Suprapubic skin (tissue), 3 donors: Measurements from ENCODE around the gene TBC1D9.

Source experiments
- POLR2AphosphoS5 ChIP-seq, 3 donors: sonication (generic); formaldehyde crosslinking; IDR thresholded peaks; one replicate each; pipeline ENCODE4 v1.6.1; 2017; ENCODE audit warnings: antibody characterized with exemption in 3 of 3
- TF ChIP-seq, protein P1 (sequence below), 2 donors: fragments of 200-600 bp in 1 of 2; fragments of 450-650 bp in 1 of 2; sonication (generic) in 1 of 2; IDR thresholded peaks; one replicate each; pipeline ENCODE4 v1.5.1; 2016 to 2019; ENCODE audit warnings: antibody characterized with exemption in 2 of 2, mild to moderate bottlenecking in 1 of 2, moderate library complexity in 1 of 2

DNA sequence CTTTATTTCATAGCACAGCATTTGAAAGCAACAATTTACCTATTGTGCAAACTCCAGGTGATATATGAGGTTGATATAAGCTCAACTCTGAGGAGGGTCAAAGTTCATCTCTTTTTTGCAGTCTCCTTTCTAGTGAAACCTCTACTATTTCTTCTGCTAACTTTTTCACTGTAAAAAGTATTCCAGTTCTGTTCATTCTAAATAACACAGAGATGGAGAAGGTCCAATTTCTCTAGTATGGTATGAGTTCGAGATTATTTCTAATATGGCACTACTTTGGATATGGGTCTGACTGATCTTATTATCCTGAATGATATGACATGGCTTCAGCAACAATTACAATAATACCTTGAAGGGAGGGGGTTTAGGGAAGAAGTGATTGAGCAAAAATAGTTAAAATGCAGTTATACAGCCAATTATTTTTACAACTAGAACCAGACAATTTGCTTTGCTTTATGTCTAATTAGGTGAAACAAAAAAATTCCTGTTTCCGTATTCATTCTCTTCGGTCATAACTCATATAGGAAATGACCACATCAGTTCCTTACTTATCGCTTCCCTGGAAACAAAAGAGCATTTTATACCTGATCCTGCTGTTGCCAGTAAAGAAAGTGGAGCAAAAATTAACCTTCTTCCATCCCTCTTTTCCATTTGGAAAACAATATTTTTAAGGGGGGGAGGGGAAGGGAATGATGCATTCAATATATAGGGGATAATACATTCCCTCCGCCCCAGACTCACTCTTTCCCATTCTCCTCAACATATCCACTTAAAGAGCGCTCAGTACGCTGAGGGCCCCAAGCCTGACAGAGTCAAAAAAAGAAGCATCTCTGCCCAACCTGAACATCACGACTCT is 1.0 kb downstream of the TBC1D9 start:
- TF ChIP-seq, protein P1, sequence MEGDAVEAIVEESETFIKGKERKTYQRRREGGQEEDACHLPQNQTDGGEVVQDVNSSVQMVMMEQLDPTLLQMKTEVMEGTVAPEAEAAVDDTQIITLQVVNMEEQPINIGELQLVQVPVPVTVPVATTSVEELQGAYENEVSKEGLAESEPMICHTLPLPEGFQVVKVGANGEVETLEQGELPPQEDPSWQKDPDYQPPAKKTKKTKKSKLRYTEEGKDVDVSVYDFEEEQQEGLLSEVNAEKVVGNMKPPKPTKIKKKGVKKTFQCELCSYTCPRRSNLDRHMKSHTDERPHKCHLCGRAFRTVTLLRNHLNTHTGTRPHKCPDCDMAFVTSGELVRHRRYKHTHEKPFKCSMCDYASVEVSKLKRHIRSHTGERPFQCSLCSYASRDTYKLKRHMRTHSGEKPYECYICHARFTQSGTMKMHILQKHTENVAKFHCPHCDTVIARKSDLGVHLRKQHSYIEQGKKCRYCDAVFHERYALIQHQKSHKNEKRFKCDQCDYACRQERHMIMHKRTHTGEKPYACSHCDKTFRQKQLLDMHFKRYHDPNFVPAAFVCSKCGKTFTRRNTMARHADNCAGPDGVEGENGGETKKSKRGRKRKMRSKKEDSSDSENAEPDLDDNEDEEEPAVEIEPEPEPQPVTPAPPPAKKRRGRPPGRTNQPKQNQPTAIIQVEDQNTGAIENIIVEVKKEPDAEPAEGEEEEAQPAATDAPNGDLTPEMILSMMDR (IDR thresholded peaks at IDR 0.05), result no peak
- no peak for TF ChIP-seq POLR2AphosphoS5 (IDR thresholded peaks at IDR 0.05)
